ENCODE measurements around the gene QDPR. TPM values are rescaled to one million over a fixed set of nuclear protein-coding genes. Genes with fewer than 3 reads are reported as not detected.

Gene QDPR
- polyA plus RNA-seq, 1 of the 3 experiments (the other 2 are of a cell fraction): 83.1 TPM

DNA sequence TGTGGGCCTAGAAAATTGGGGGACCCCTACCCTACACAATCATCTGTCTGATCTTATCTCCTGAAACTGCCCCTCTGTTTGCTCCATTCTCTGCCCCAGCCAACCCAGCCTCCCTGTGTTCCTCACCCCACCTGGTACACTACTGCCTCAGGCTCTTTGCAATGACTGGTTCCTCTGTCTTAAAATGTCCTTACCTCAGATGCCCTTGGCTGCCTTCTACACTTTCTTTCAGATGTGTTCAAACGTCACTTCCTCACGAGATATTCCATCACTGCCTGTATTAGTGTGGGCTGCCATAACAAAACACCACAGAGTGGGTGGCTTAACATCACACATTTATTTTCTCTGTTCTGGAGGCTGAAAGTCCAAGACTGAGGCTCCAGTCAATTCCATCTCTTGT is 29.2 kb downstream of the QDPR start:
- Histone ChIP-seq H3K9me3 (no peaks in the 10 kb centered on the region), H3F3A (replicated peaks; ENCODE audit: insufficient read depth) (no peaks in the 10 kb centered on the region), H3K9ac (no peak overlapping the region), H3K9me2 (no peaks in the 10 kb centered on the region), H3K27me3 (ENCODE audit: insufficient read depth) (no peaks in the 10 kb centered on the region), H2AFZ (ENCODE audit: low read depth) (no peak overlapping the region), H3K4me3 (ENCODE audit: low read depth in 2 of 2, low read length in 1 of 2) (no peak overlapping the region), H3K4me1 (ENCODE audit: control insufficient read depth in 1 of 2, insufficient read depth in 2 of 2, low read depth in 1 of 2, low read length in 1 of 2) (peaks cover 0 to under 1% of the 10 kb centered on the region in 2 experiments; a peak in 1 of 4 replicates), H4K20me1 (ENCODE audit: insufficient read depth) (no peaks in the 10 kb centered on the region), H3K79me2 (ENCODE audit: insufficient read depth) (no peaks in the 10 kb centered on the region), H3K36me3 (replicated peaks in 1 of 2; ENCODE audit: control insufficient read depth in 1 of 2, insufficient read depth in 2 of 2, low read length in 1 of 2) (peaks cover 6 to 9% of the 10 kb centered on the region in 2 experiments), H3K4me2 (no peak overlapping the region), H3K27ac (ENCODE audit: low read depth in 2 of 2, low read length in 1 of 2) (no peak overlapping the region)
- 94% methylated on average over 2 of the region's 2 CpGs for WGBS (ENCODE audit: low lambda C conversion rate)
- no peak for DNase-seq
- POLR2A ChIA-PET: no interaction called here
- CTCF ChIA-PET: no interaction called here
- TF ChIP-seq CTCF (IDR thresholded peaks at IDR 0.05) (no peak), RCOR1 (IDR thresholded peaks at IDR 0.05; ENCODE audit: low read length) (no peak), EZH2phosphoT487 (IDR thresholded peaks at IDR 0.05; ENCODE audit: borderline replicate concordance, low read depth) (no peak), NRF1 (IDR thresholded peaks at IDR 0.05; ENCODE audit: low read depth, low read length) (no peak), MEF2A (IDR thresholded peaks at IDR 0.05; ENCODE audit: borderline replicate concordance, low read depth) (no peak), PBX3 (IDR thresholded peaks at IDR 0.05) (no peak), REST (IDR thresholded peaks at IDR 0.05; ENCODE audit: low read depth, low read length) (no peak), ELF1 (IDR thresholded peaks at IDR 0.05) (no peak), RFX5 (IDR thresholded peaks at IDR 0.05; ENCODE audit: low read length) (no peak), TCF12 (IDR thresholded peaks at IDR 0.05) (no peak), IRF3 (IDR thresholded peaks at IDR 0.05; ENCODE audit: low read depth, low read length) (no peak), SIN3A (IDR thresholded peaks at IDR 0.05; ENCODE audit: borderline replicate concordance, low read depth, low read length) (no peak), CHD2 (IDR thresholded peaks at IDR 0.05; ENCODE audit: low read length, partially characterized antibody) (no peak), YY1 (IDR thresholded peaks at IDR 0.05; ENCODE audit: low read depth) (no peak), FOXJ3 (CRISPR knock-in tag; IDR thresholded peaks at IDR 0.05) (no peak)
